ENCODE results near the gene MARCHF10.
"Not testable (repeated sequence)": the region's sequence is repeated elsewhere in the genome, so short reads cannot be mapped to it uniquely, and the experiment has no call there.

MARCHF10 gene

GRCh38 chr17:62790564-62790986, 17.5 kb downstream of the MARCHF10 start:
- peak; percentile 76 for DNase-seq (ENCODE audit: low read depth)

- peak; percentile 41 for DNase-seq (ENCODE audit: low read depth)
Measured at GRCh38 chr17:62787366-62787765, 20.7 kb downstream of the MARCHF10 start.

GRCh38 chr17:62786646-62787045, 21.5 kb downstream of the MARCHF10 start:
- DNase-seq (ENCODE audit: low read depth): no peak

- not testable (repeated sequence) for DNase-seq (ENCODE audit: low read depth)
Measured at GRCh38 chr17:62785983-62786382, 22.1 kb downstream of the MARCHF10 start.

GRCh38 chr17:62782730-62783270, 25.3 kb downstream of the MARCHF10 start:
- no peak for DNase-seq (ENCODE audit: low read depth)

- DNase-seq (ENCODE audit: low read depth): peak; percentile 72
Measured at GRCh38 chr17:62781831-62782251, 26.3 kb downstream of the MARCHF10 start.

GRCh38 chr17:62781356-62781755, 26.8 kb downstream of the MARCHF10 start:
- DNase-seq (ENCODE audit: low read depth): peak; percentile 72

- DNase-seq (ENCODE audit: low read depth): peak; percentile 35
Measured at GRCh38 chr17:62780951-62781350, 27.2 kb downstream of the MARCHF10 start.

GRCh38 chr17:62780269-62780668, 27.8 kb downstream of the MARCHF10 start:
- DNase-seq (ENCODE audit: low read depth): no peak

- DNase-seq (ENCODE audit: low read depth): peak; percentile 95
Measured at GRCh38 chr17:62778990-62779681, 29.0 kb downstream of the MARCHF10 start.

- DNase-seq (ENCODE audit: low read depth): peak; percentile 24
Measured at GRCh38 chr17:62775876-62776275, 32.2 kb downstream of the MARCHF10 start.

- DNase-seq (ENCODE audit: low read depth): no peak
Measured at GRCh38 chr17:62774338-62774737, 33.8 kb downstream of the MARCHF10 start.

- no peak for DNase-seq (ENCODE audit: low read depth)
Measured at GRCh38 chr17:62767997-62768396, 40.1 kb downstream of the MARCHF10 start.

GRCh38 chr17:62765351-62765750, 42.8 kb downstream of the MARCHF10 start:
- DNase-seq (ENCODE audit: low read depth): no peak

- DNase-seq (ENCODE audit: low read depth): no peak
Measured at GRCh38 chr17:62763891-62764600, 44.1 kb downstream of the MARCHF10 start.

GRCh38 chr17:62761884-62762283, 46.2 kb downstream of the MARCHF10 start:
- DNase-seq (ENCODE audit: low read depth): no peak

GRCh38 chr17:62760945-62761267, 47.2 kb downstream of the MARCHF10 start:
- DNase-seq (ENCODE audit: low read depth): no peak

GRCh38 chr17:62760059-62760944, 47.8 kb downstream of the MARCHF10 start:
- DNase-seq (ENCODE audit: low read depth): peak; percentile 91

GRCh38 chr17:62757500-62757951, 50.6 kb downstream of the MARCHF10 start:
- peak; percentile 43 for DNase-seq (ENCODE audit: low read depth)

- DNase-seq (ENCODE audit: low read depth): no peak
Measured at GRCh38 chr17:62756198-62756597, 51.9 kb downstream of the MARCHF10 start.

- peak; percentile 75 for DNase-seq (ENCODE audit: low read depth)
Measured at GRCh38 chr17:62755141-62755851, 52.8 kb downstream of the MARCHF10 start.

GRCh38 chr17:62754631-62755030, 53.5 kb downstream of the MARCHF10 start:
- DNase-seq (ENCODE audit: low read depth): peak; percentile 80

Data from amniotic epithelial cell (primary cell).